Kidney epithelial cell (primary cell): ENCODE measurements around the gene RPS27. TPM values are rescaled to one million over a fixed set of nuclear protein-coding genes. Genes with fewer than 3 reads are reported as not detected.

Experiments used
- DNase-seq: peaks from one replicate; pipeline ENCODE4 v3.0.0-alpha.2; 2010; ENCODE audit warnings: low read depth
- H3K27me3 ChIP-seq: 2 replicates; pipeline ENCODE4 v1.6.0; 2011; ENCODE audit warnings: low read length; ENCODE audit not compliant: control insufficient read depth, insufficient read depth
- H3K36me3 ChIP-seq: 2 replicates; pipeline ENCODE4 v1.5.1; 2011; ENCODE audit warnings: low read length; ENCODE audit not compliant: control insufficient read depth, insufficient read depth
- H3K4me3 ChIP-seq: 2 replicates; pipeline ENCODE4 v1.5.1; 2011; ENCODE audit warnings: low read depth, mild to moderate bottlenecking, control low read depth, low read length
- CTCF ChIP-seq: IDR thresholded peaks from 2 replicates; pipeline ENCODE4 v1.5.1; 2011; ENCODE audit warnings: mild to moderate bottlenecking, moderate library complexity, low read length, control low read depth, inconsistent platforms; ENCODE audit not compliant: insufficient read depth, poor library complexity, severe bottlenecking
- total RNA-seq: library from RNA; depleted of rRNA; stranded (reverse); fragments of >200 nt; gene quantifications from 2 replicates; pipeline ENCODE4 v1.2.3, GENCODE V29; 2015

Gene RPS27
- total RNA-seq, 1 donor from 2014 or later: 2,407 TPM

- no peak for DNase-seq
- H3K27me3 ChIP-seq: no peaks in the 10 kb centered on the region
- peak within 1 kb of the TSS; percentile 77 for H3K4me3 ChIP-seq
- TF ChIP-seq CTCF: no peak
- H3K36me3 ChIP-seq: no peaks in the 10 kb centered on the region
Observed at GRCh38 chr1:153963030-153963849, 27.3 kb upstream of the RPS27 start, which contains the start of gene SLC39A1. Gene SLC39A1 (minus strand): TSS chr1:153963537. CDS start chr1:153962715, 822 bp downstream.

GRCh38 chr1:153963850-153964331, 26.7 kb upstream of the RPS27 start:
- no peak for TF ChIP-seq CTCF
- Histone ChIP-seq H3K36me3 (no peaks in the 10 kb centered on the region), H3K27me3 (no peaks in the 10 kb centered on the region), H3K4me3 (peak overlapping the region; percentile 77)
- DNase-seq: no peak

- peak; percentile 46 for TF ChIP-seq CTCF
- no peaks in the 10 kb centered on the region for H3K27me3 ChIP-seq
- no peaks in the 10 kb centered on the region for H3K36me3 ChIP-seq
- DNase-seq: peak; percentile 96
- peak within 1 kb of the TSS; percentile 44 for H3K4me3 ChIP-seq
Observed at GRCh38 chr1:153967107-153967999, 23.2 kb upstream of the RPS27 start, which contains the start of gene CREB3L4. Gene CREB3L4 (plus strand): TSS chr1:153967902. CDS start chr1:153968526, 624 bp downstream.

GRCh38 chr1:153968000-153968363, 22.6 kb upstream of the RPS27 start:
- no peak for TF ChIP-seq CTCF
- Histone ChIP-seq H3K36me3 (no peaks in the 10 kb centered on the region), H3K4me3 (peak overlapping the region; percentile 44), H3K27me3 (no peaks in the 10 kb centered on the region)
- no peak for DNase-seq

GRCh38 chr1:153968408-153968807, 22.2 kb upstream of the RPS27 start:
- Histone ChIP-seq H3K27me3 (no peaks in the 10 kb centered on the region), H3K36me3 (no peaks in the 10 kb centered on the region), H3K4me3 (peak overlapping the region; percentile 44)
- no peak for DNase-seq
- no peak for TF ChIP-seq CTCF
